GM12891 (cell line): ENCODE data around the gene CAPS.

Experiments
- POLR2A ChIP-seq: IDR thresholded peaks from 2 replicates; pipeline ENCODE4 v1.6.1; 2011; ENCODE audit warnings: low read depth, low read length, control low read depth
- POLR2AphosphoS5 ChIP-seq: IDR thresholded peaks from 2 replicates; pipeline ENCODE4 v1.6.1; 2011; ENCODE audit warnings: low read depth, low read length, control low read depth
- POU2F2 ChIP-seq: IDR thresholded peaks from 2 replicates; pipeline ENCODE4 v1.6.1; 2011; ENCODE audit warnings: low read depth, mild to moderate bottlenecking, control low read depth, low read length, moderate library complexity
- SPI1 ChIP-seq: IDR thresholded peaks from 2 replicates; pipeline ENCODE4 v1.6.1; 2011; ENCODE audit warnings: low read depth, low read length, control low read depth
- TAF1 ChIP-seq: IDR thresholded peaks from 2 replicates; pipeline ENCODE4 v1.6.1; 2011; ENCODE audit warnings: low read depth, low read length, control low read depth

DNA sequence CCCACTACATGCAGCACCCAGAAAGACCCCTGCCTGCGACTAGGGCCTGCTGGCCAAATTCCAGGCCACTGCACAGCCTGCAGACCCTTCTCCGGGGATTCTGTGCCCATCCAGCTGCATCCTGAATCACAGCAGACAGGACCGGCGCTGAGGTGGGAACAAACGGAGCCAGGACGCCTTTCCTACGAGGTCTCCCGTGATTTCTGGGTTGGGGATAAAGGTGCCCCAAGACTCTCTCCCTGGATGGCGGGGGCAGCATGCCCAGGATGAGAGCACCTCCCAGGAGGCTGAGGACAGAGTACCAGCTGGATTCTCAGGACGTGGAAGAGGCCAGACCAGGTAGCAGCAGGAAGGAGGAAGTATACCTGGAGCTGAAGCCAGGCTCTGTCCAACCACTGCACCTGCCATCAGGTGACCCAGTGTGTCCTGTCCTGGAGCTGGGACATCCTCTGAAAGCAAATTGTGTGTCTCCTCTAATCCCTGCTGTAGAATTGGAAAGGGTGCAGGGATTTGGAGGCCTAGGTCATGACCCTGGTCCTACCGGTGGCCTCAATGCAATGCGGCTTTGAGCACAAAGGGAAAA, 40.3 kb upstream of the CAPS start:
- TF ChIP-seq POLR2A (no peak), TAF1 (no peak), POLR2AphosphoS5 (no peak), POU2F2 (no peak), SPI1 (no peak)
